WERI-Rb-1 (cell line): ENCODE data around the gene IFIT3.

Experiments
- DNase-seq: peaks from one replicate; pipeline ENCODE4 v3.0.0-alpha.2; 2020
- H3K27ac ChIP-seq: fragments of 250-450 bp; sonication (Bioruptor Pico); 2 replicates; pipeline ENCODE4 v1.5.1; 2020; ENCODE audit warnings: mild to moderate bottlenecking, moderate library complexity
- H3K27me3 ChIP-seq: fragments of 250-450 bp; sonication (Bioruptor Pico); 2 replicates; pipeline ENCODE4 v1.5.1; 2021; ENCODE audit warnings: mild to moderate bottlenecking, low read depth, moderate library complexity; ENCODE audit not compliant: insufficient read depth, severe bottlenecking
- H3K36me3 ChIP-seq: fragments of 250-450 bp; sonication (Bioruptor Pico); 2 replicates; pipeline ENCODE4 v1.5.1; 2020; ENCODE audit warnings: mild to moderate bottlenecking, moderate library complexity
- H3K4me3 ChIP-seq: 2 replicates; pipeline ENCODE4 v1.5.1; 2011; ENCODE audit warnings: low read depth, mild to moderate bottlenecking, control low read depth, low read length
- H3K9me3 ChIP-seq: fragments of 250-450 bp; sonication (Bioruptor Pico); 2 replicates; pipeline ENCODE4 v1.5.1; 2021; ENCODE audit warnings: mild to moderate bottlenecking, moderate library complexity; ENCODE audit not compliant: severe bottlenecking
- CTCF ChIP-seq: IDR thresholded peaks from 2 replicates; pipeline ENCODE4 v1.5.1; 2011; ENCODE audit warnings: low read depth, mild to moderate bottlenecking, control low read depth, inconsistent platforms, low read length

Gene IFIT3

GRCh38 chr10:89364531-89364930 lies 36.7 kb downstream of the IFIT3 start:
- H3K36me3 ChIP-seq = no peaks in the 10 kb centered on the region
- no peak overlapping the region for H3K4me3 ChIP-seq
- no peak for DNase-seq
- H3K27ac ChIP-seq = no peak overlapping the region
- TF ChIP-seq CTCF = no peak
- H3K9me3 ChIP-seq = no peaks in the 10 kb centered on the region
- H3K27me3 ChIP-seq = no peaks in the 10 kb centered on the region

GRCh38 chr10:89367529-89367928 lies 39.7 kb downstream of the IFIT3 start:
- H3K36me3 ChIP-seq = no peaks in the 10 kb centered on the region
- no peaks in the 10 kb centered on the region for H3K27me3 ChIP-seq
- H3K9me3 ChIP-seq = no peaks in the 10 kb centered on the region
- DNase-seq = no peak
- no peak overlapping the region for H3K4me3 ChIP-seq
- no peak overlapping the region for H3K27ac ChIP-seq
- TF ChIP-seq CTCF = no peak

GRCh38 chr10:89368129-89368528 lies 40.3 kb downstream of the IFIT3 start:
- no peaks in the 10 kb centered on the region for H3K27me3 ChIP-seq
- no peak overlapping the region for H3K27ac ChIP-seq
- H3K4me3 ChIP-seq = no peak overlapping the region
- TF ChIP-seq CTCF = no peak
- no peaks in the 10 kb centered on the region for H3K9me3 ChIP-seq
- DNase-seq = no peak
- H3K36me3 ChIP-seq = no peaks in the 10 kb centered on the region

GRCh38 chr10:89369156-89370105 lies 41.6 kb downstream of the IFIT3 start:
- no peaks in the 10 kb centered on the region for H3K9me3 ChIP-seq
- TF ChIP-seq CTCF = peak; percentile 17; the same call in 1 of the 2 replicates
- H3K4me3 ChIP-seq = no peak overlapping the region
- H3K27ac ChIP-seq = no peak overlapping the region
- DNase-seq = no peak
- no peaks in the 10 kb centered on the region for H3K27me3 ChIP-seq
- no peaks in the 10 kb centered on the region for H3K36me3 ChIP-seq

GRCh38 chr10:89371079-89371478 lies 43.3 kb downstream of the IFIT3 start:
- no peak for DNase-seq
- no peak overlapping the region for H3K27ac ChIP-seq
- H3K9me3 ChIP-seq = no peaks in the 10 kb centered on the region
- H3K4me3 ChIP-seq = no peak overlapping the region
- H3K36me3 ChIP-seq = no peaks in the 10 kb centered on the region
- TF ChIP-seq CTCF = no peak
- H3K27me3 ChIP-seq = no peaks in the 10 kb centered on the region
